ENCODE measurements around the gene CTRB2.
"Not testable (repeated sequence)": the region's sequence is repeated elsewhere in the genome, so short reads cannot be mapped to it uniquely, and the experiment has no call there.

The CTRB2 gene

DNA sequence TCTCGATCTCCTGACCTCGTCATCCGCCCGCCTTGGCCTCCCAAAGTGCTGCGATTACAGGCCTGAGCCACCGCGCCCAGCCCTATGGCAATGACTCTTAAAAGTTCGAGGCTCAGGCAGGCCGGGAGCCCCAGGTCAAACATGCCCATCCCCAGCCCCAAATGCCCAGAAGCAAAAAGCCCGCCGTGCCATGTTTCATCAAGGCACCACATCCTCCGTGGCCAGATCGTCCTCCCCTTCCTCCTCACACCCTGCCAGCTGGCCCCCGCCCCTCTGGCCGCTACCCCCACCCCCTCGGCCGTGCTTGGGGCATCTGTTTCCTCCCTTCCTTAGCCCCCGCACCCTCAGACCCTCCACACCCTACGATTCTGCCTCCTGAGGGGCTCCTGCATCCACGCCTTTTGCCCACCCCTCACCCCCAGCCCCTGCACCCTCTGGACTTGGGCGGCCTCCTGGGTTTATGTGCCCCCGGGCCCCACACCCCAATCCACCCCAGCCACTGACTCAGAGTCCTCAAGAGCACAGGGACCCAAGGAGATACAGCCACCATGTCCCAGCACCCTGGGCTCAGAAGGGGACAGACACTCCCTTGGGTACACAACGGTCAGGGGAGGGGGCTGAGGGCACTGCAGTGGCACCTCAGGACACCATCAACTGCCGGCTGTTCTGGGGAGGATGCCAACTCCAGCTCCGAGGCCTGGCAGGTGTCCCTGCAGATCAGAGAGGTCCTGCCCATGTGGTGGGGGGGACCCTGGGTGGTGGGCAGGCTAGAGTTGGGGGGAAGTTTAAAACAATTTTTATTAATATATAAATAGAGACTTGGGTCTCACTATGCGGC, 18.9 kb upstream of the CTRB2 start:
- DNase-seq, result no peak

GRCh38 chr16:75225092-75225491, 18.1 kb upstream of the CTRB2 start:
- no peak for DNase-seq

GRCh38 chr16:75224306-75225082, 17.5 kb upstream of the CTRB2 start:
- no peak for DNase-seq

DNA sequence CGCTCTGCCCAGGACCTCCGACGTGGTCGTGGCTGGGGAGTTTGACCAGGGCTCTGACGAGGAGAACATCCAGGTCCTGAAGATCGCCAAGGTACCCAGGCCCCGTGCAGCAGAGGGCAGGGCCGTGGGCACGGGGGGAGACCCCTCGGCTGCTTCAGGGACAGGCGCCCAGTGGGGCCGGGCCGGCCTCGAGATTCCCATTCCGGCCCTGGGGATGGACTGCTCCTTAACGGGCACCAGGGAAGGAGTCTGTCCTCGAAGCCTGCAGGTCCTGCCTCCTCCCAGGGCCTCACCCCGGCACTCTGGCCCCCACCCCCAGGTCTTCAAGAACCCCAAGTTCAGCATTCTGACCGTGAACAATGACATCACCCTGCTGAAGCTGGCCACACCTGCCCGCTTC, 16.2 kb upstream of the CTRB2 start:
- DNase-seq, result not testable (repeated sequence)

DNA sequence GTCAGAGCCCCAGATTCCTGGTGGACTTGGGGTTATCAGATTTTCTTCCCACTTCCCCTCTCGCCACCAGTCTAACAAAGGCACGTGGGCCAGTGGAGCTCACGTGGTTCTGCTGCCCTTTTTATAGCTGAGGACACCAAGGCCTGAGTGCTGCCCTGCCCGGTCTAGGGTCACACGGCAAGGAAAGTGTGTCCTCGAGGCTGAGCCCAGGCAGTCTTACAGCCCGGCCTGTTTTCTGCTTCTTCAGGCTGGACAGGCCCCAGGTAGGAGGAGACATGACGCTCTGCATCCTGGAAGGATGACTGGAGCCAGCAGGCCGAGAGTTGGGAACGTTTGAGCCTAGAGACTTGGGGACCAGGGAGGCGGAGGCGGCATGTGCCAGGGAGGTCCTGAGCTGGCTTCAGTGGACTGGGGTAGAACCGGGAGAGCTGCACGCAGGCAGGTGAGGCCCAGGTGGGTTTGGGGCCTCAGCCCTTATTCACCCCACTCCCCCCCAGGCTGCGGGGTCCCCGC, 15.4 kb upstream of the CTRB2 start:
- DNase-seq, result no peak

GRCh38 chr16:75219838-75220237, 12.9 kb upstream of the CTRB2 start:
- DNase-seq, result no peak

GRCh38 chr16:75219088-75219487, 12.1 kb upstream of the CTRB2 start:
- no peak for DNase-seq

GRCh38 chr16:75218256-75219076, 11.5 kb upstream of the CTRB2 start, which contains the start of gene CTRB1:
Gene CTRB1 (plus strand): TSS chr16:75218988. CDS start chr16:75219008, 20 bp downstream.
- no peak for DNase-seq

DNA sequence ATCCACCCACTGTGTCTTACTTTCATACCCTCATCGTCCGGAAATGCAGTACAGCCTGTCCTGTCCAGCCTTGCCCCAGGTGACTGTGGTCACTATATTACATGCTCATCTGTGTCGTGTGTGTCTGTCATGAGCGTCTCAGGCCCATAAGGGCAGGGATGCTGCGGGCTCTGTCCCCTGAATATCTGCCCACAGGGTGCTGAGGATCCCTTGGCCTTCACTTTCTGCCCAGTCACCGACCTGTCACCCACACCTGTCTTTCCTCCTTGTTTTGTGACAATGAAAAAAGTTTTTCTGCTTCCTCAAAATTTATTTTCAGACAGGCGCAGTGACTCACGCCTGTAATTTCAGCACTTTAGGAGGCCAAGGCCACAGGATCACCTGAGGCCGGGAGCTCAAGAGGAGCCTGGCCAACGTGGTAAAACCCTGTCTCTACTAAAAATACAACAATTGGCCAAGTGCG, 10.5 kb upstream of the CTRB2 start:
- no peak for DNase-seq

- no peak for DNase-seq
Observed at GRCh38 chr16:75216576-75216975, 9.6 kb upstream of the CTRB2 start.

DNA sequence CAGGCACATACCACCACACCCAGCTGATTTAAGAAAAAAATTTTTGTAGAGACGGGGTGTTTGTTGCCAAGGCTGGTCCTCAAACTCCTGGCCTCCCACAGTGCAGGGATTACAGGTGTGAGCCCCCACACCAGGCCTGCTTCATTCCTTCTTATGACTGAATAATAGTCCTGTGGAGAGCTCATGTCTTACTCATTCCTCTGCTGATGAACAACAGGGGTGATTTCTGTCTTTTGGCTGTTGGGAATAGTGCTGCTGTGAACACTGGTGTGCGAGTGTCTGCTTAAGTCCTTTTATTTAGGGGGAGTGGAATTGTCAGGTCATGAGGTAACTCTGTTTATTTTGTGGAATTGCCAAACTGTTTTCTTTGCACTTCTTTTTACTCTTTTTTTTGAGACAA, 9.2 kb upstream of the CTRB2 start:
- DNase-seq, result no peak

DNA sequence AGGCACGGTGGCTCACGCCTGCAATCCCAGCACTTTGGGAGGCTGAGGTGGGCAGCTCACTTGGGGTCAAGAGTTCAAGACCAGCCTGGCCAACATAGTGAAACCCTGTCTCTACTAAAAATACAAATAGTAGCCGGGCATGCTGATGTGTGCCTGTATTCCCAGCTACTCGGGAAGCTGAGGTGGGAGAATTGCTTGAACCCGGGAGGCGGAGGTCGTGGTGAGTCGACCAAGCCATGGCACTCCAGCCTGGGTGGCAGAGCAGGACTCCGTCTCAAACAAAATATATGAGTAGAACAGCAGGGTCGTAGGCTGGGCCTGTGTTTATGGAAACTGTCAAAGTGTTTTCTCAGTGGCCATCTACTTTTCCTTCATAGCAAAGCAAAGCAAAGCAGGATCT, 4.3 kb upstream of the CTRB2 start:
- not testable (repeated sequence) for DNase-seq

DNA sequence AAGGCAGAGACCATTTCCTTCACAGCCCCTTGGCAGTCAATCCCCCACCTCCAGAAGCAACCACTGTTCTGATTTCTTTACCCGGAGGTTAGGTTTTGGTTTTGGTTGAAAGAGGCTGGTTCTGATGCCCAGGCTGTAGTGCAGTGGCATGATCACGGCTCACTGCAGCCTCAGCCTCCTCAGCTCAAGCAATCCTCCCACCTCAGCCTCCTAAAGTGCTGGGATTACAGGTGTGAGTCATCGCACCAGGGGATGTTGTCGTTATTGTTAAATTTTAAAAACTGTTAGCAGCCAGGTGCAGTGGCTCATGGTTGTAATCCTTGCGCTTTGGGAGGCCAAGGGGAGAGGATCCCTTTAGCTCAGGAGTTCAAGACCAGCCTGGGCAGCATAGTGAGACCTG, 3.0 kb upstream of the CTRB2 start:
- no peak for DNase-seq

DNA sequence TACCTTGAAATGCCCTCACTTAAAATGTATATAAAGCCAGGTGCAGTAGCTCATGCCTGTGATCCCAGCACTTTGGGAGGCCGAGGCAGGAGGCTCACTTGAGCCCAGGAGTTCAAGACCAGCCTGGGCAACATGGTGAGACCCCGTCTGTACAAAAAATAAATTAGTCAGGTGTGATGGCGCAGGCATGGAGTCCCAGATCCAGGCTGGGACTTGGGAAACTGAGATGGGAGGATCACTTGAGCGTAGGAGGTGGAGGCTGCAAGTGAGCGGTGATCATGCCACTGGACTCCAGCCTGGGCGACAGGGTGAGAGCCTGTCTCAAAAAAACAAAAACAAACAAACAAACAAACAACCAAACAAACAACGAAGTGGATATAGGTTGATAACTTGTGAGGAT, 2.6 kb upstream of the CTRB2 start:
- not testable (repeated sequence) for DNase-seq

DNA sequence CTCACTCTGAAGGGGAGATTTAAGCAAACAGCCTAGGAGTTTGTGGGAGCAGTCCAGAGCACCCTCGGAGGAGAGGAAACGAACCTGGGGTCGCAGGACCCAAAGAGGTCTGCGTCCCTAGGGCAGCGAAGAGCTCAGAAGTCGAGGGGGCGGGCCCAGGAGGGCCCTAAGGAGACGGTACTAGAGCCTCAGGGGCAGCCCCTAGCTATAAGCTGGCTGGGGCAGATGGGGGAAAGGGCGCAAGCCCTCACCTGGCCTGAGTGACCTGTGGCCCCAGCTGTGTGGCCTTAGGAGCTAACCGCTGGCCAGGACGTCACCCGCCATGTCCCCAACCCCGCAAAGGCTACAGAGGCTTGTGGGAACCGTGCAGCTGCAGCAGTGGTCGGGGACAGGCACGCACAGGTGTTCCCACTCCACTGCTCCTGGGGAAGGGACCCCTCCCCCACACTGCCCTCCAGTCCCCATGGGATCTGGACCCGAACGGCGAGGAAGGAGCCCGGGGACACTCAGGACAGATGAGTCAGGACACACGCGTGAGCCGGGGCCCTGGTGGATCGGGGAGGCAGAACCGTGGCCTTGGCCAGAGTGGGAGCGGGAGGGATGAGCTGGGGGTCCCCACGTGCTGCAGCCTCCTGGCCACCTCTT, 2.0 kb upstream of the CTRB2 start:
- no peak for DNase-seq

DNA sequence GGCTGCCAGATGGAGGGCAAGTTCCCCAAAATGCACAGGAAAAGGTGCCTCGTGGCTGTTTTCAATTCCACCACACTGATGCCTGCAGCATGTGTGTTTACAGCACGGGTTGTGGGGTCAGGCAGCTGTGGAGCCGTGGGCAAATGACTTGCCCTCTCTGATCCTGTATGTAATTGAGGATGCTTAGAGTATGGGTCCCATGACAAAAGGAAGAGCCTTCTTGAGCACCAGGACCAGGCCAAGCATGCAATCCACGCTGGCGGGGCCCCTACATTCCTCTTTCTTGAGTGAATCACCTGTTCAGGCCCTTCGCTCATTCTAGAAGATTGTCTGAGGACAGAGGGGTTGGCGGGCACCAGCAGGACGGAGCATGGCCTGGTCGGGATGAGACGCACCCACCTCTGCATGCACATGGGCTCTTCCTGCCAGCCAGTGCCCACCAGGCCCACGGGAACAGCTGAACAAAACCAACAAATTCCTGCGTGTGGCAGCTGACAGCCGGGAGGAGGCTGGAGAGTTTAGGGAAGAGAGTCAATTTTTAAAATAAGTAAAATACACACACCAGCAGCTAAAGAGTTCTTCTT, 1.4 kb upstream of the CTRB2 start:
- DNase-seq, result no peak

- DNase-seq, result no peak
Observed at GRCh38 chr16:75207831-75208230, 870 bp upstream of the CTRB2 start.

GRCh38 chr16:75205961-75206748, 806 bp downstream of the CTRB2 start:
- DNase-seq, result not testable (repeated sequence)

DNA sequence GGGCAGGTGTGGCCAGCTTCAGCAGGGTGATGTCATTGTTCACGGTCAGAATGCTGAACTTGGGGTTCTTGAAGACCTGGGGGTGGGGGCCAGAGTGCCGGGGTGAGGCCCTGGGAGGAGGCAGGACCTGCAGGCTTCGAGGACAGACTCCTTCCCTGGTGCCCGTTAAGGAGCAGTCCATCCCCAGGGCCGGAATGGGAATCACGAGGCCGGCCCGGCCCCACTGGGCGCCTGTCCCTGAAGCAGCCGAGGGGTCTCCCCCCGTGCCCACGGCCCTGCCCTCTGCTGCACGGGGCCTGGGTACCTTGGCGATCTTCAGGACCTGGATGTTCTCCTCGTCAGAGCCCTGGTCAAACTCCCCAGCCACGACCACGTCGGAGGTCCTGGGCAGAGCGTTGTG, 1.5 kb downstream of the CTRB2 start:
- DNase-seq, result not testable (repeated sequence)

DNA sequence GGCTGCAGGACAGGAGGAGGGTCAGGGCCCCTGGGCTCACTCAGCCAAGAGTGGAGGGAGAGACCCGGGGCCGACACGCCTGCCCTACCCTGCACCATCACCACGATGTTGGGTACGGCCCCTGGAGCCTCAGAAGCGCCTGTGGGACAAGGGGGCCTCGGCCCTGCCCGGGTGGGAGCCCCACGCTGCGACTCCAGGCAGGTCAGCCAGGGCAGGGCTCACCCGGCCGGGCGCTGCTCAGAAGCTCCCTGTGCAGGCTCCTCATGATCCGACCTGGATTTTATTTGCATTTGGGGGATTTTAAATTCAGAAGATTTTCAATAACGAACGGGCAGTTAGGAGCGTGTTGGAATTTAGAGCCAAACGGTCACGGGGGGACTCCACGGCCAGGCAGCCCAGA, 2.1 kb downstream of the CTRB2 start:
- not testable (repeated sequence) for DNase-seq

GRCh38 chr16:75204410-75204758, 2.6 kb downstream of the CTRB2 start:
- peak; percentile 24 for DNase-seq

Data from right forelimb (tissue), 1 donor.